ENCODE results near the gene COA1. TPM values are rescaled to one million over a fixed set of nuclear protein-coding genes. Genes with fewer than 3 reads are reported as not detected.
A peak's percentile ranks its signal among the peaks of the same experiment; 100 is the strongest.

The COA1 gene
- total and polyA plus RNA-seq, 2 experiments from 2014 or later = 152 to 220 TPM

GRCh38 chr7:43668035-43668434 lies 61.3 kb downstream of the COA1 start:
- Histone ChIP-seq H3K4me3 (no peak overlapping the region), H3K27me3 (no peaks in the 10 kb centered on the region), H3K4me1 (ENCODE audit: low read depth) (no peaks in the 10 kb centered on the region), H3K9me3 (ENCODE audit: low read depth) (no peaks in the 10 kb centered on the region), H3K36me3 (no peaks in the 10 kb centered on the region), H3K27ac (no peak overlapping the region)
- DNase-seq (ENCODE audit: low read depth in 1 of 2, low spot score in 1 of 2) = no peak
- no peak for TF ChIP-seq CTCF (IDR thresholded peaks at IDR 0.05; ENCODE audit: low read depth, low read length)

- no peaks in the 10 kb centered on the region for H3K27me3 ChIP-seq
- H3K27ac ChIP-seq = no peak overlapping the region
- TF ChIP-seq CTCF (IDR thresholded peaks at IDR 0.05; ENCODE audit: low read depth, low read length) = no peak
- no peaks in the 10 kb centered on the region for H3K36me3 ChIP-seq
- H3K4me1 ChIP-seq (ENCODE audit: low read depth) = no peaks in the 10 kb centered on the region
- no peak overlapping the region for H3K4me3 ChIP-seq
- H3K9me3 ChIP-seq (ENCODE audit: low read depth) = no peaks in the 10 kb centered on the region
- DNase-seq (ENCODE audit: low read depth in 1 of 2, low spot score in 1 of 2) = peak in 1 of 2 donors; percentile 51
Measured at GRCh38 chr7:43666938-43667337, 62.4 kb downstream of the COA1 start.

GRCh38 chr7:43664681-43665080 lies 64.6 kb downstream of the COA1 start:
- Histone ChIP-seq H3K4me1 (ENCODE audit: low read depth) (no peaks in the 10 kb centered on the region), H3K27me3 (no peaks in the 10 kb centered on the region), H3K36me3 (no peaks in the 10 kb centered on the region), H3K9me3 (ENCODE audit: low read depth) (no peaks in the 10 kb centered on the region), H3K27ac (peak overlapping the region; percentile 10), H3K4me3 (no peak overlapping the region)
- no peak for DNase-seq (ENCODE audit: low read depth in 1 of 2, low spot score in 1 of 2)
- TF ChIP-seq CTCF (IDR thresholded peaks at IDR 0.05; ENCODE audit: low read depth, low read length) = no peak

- no peak for DNase-seq (ENCODE audit: low read depth in 1 of 2, low spot score in 1 of 2)
- Histone ChIP-seq H3K36me3 (no peaks in the 10 kb centered on the region), H3K27me3 (no peaks in the 10 kb centered on the region), H3K9me3 (ENCODE audit: low read depth) (no peaks in the 10 kb centered on the region), H3K27ac (no peak overlapping the region), H3K4me1 (ENCODE audit: low read depth) (peaks cover 5% of the 10 kb centered on the region), H3K4me3 (no peak overlapping the region)
- no peak for TF ChIP-seq CTCF (IDR thresholded peaks at IDR 0.05; ENCODE audit: low read depth, low read length)
Measured at GRCh38 chr7:43660141-43660540, 69.2 kb downstream of the COA1 start.

GRCh38 chr7:43659549-43659896 lies 69.8 kb downstream of the COA1 start:
- TF ChIP-seq CTCF (IDR thresholded peaks at IDR 0.05; ENCODE audit: low read depth, low read length) = no peak

More at GRCh38 chr7:43659549-43659896, 69.8 kb downstream of the COA1 start:
- no peaks in the 10 kb centered on the region for H3K9me3 ChIP-seq (ENCODE audit: low read depth)
- no peak for DNase-seq (ENCODE audit: low read depth in 1 of 2, low spot score in 1 of 2)
- H3K4me1 ChIP-seq (ENCODE audit: low read depth) = peaks cover 5% of the 10 kb centered on the region
- H3K27ac ChIP-seq = peak overlapping the region; percentile 20
- no peak overlapping the region for H3K4me3 ChIP-seq
- no peaks in the 10 kb centered on the region for H3K36me3 ChIP-seq
- no peaks in the 10 kb centered on the region for H3K27me3 ChIP-seq
